Fibroblast of the aortic adventitia (primary cell): Measurements from ENCODE around the gene COX8C. TPM values are rescaled to one million over a fixed set of nuclear protein-coding genes. Genes with fewer than 3 reads are reported as not detected.

ENCODE experiments used
- DNase-seq: peaks from one replicate; pipeline ENCODE4 v3.0.0-alpha.2; 2010; ENCODE audit warnings: low read depth
- H3K4me3 ChIP-seq: 2 replicates; pipeline ENCODE4 v1.5.1; 2011; ENCODE audit warnings: low read depth, mild to moderate bottlenecking, control low read depth, low read length, moderate library complexity
- total RNA-seq: library from RNA; depleted of rRNA; stranded (reverse); fragments of >200 nt; gene quantifications from 2 replicates; pipeline ENCODE4 v1.2.3, GENCODE V29; 2012; ENCODE audit warnings: low replicate concordance
- TF ChIP-seq, protein P1 (sequence below): IDR thresholded peaks from 2 replicates; pipeline ENCODE4 v1.5.1; 2011; ENCODE audit warnings: mild to moderate bottlenecking, low read length, control low read depth, inconsistent platforms; ENCODE audit not compliant: insufficient read depth

Gene COX8C
- total RNA-seq, 1 donor: not detected

DNA sequence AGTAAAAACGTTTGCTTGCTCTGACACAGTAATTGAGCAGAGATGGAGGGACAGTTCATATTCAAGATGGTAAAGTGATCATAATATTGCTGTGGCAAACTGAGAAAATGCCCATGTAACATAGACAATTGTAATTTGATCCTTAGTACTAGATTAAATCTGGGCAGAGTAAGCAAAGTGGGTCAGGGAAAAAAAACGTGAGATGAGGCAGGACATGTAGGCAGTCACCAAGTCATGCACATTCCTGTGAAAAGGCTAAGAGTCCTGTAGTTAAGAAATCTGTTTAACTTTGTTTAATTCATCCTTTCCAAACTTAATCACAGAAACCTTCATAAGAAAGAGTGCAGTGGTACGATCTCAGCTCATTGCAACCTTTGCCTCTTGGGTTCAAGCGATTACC is 30.3 kb upstream of the COX8C start:
- no peak for DNase-seq
- TF ChIP-seq, protein P1, sequence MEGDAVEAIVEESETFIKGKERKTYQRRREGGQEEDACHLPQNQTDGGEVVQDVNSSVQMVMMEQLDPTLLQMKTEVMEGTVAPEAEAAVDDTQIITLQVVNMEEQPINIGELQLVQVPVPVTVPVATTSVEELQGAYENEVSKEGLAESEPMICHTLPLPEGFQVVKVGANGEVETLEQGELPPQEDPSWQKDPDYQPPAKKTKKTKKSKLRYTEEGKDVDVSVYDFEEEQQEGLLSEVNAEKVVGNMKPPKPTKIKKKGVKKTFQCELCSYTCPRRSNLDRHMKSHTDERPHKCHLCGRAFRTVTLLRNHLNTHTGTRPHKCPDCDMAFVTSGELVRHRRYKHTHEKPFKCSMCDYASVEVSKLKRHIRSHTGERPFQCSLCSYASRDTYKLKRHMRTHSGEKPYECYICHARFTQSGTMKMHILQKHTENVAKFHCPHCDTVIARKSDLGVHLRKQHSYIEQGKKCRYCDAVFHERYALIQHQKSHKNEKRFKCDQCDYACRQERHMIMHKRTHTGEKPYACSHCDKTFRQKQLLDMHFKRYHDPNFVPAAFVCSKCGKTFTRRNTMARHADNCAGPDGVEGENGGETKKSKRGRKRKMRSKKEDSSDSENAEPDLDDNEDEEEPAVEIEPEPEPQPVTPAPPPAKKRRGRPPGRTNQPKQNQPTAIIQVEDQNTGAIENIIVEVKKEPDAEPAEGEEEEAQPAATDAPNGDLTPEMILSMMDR: no peak
- H3K4me3 ChIP-seq: no peak overlapping the region

DNA sequence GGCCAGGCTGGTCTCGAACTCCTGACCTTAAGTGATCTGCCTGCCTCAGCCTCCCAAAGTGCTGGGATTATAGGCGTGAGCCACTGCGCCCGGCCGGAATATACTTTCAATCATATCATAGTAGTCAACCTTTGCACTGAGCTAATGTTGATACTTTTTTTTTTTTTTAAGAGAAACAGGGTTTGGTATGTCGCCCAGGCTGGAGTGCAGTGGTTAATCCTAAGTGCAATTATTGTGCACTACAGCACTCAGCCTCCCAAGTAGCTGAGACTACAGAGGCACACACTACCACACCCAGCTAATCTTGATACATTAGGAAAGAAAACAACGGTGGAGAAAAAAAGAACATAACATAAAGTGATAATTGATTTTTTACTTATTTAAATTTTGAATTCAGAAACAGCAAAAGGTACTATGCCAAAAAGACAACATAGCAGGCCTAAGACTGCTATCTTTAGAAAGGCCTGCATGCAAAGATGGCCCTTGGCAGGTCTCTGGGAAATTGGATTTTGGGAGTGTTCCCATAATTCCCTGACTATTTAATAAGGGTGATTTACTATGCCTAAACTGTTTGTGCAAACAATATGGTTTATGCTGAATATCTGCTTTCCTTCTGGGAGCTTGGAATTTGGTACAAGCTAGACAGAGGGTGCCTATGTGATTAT is 29.6 kb upstream of the COX8C start:
- TF ChIP-seq, protein P1: no peak
- no peak for DNase-seq
- no peak overlapping the region for H3K4me3 ChIP-seq

DNA sequence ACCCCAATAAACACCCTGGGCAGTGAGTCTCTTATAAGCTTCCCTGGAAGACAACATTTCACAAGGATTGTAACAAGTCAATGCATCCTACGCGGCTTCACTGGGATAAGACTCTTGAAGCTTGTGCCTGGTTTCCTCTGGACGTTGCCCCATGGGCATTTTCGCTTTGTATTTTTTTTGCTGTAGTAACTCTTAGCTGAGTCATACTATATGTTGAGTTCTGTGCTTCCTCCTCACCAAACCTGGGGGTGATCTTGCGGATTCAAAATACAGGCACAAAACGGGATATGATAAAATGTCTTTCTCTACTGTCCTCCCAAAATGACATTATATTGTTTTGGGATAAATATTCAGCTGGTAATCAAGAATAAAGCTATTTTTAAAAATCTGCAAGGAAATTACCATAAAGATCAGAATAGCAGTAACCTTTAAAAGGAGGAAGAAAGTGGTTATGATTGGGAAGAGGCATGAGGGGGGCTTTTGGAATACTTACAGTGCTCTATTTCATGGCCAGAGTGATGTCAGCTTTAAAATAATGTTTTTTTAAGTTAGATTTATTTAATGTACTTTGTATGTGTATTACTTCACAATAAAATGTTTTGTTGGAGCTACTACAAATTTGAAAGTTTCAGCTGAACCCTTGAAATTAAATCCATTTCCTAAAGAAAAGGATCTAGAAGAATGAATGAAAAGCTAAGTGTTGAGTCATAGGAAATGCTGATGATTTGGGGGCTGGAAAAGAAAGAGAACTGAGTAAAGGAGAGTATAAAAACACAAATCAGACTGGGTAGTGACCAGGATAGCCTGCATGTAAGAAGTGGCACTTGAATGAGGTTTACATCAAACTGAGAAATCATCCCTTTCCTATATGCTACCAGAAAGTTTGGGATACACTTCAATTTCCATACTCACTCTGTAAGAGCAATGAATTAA is 28.8 kb upstream of the COX8C start:
- no peak overlapping the region for H3K4me3 ChIP-seq
- peak; percentile 42 for DNase-seq
- TF ChIP-seq, protein P1: no peak

DNA sequence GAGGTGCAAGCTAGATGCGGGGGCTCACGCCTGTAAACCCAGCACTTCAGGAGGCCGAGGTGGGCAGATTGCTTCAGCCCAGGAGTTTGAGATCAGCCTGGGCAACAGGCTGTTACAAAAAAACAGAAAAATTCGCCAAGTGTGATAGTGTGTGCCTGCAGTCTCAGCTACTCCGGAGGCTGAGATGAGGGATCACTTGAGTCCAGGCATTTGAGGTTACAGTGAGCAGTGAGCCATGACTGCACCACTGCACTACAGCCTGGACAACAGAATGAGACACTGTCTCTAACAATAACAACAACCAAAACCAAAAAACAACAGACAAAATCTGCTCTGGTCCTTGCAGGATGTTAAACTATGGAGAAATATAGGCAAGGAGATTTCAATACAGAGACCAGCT is 28.1 kb upstream of the COX8C start:
- no peak for DNase-seq
- TF ChIP-seq, protein P1: no peak

DNA sequence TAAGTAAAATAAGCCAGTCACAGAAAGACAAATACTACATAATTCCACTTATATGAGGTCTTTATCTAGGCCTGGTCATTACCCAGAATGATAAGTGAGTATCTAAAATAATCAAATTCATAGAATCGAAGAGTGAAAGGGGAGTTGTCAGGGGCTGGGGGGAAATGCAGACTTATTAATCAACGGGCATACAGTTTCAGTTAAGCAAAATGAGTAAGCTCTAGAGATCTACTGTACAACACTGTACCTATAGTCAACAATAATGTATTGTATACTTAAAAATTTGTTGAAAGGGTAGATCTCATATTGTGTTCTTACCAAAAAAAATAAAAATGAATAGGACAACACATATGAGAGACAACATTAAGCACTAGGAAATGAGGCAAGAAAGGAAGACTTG is 27.5 kb upstream of the COX8C start:
- no peak for DNase-seq
- TF ChIP-seq, protein P1: no peak
- H3K4me3 ChIP-seq: no peak overlapping the region

More for the DNA sequence above, 28.1 kb upstream of the COX8C start:
- no peak overlapping the region for H3K4me3 ChIP-seq

DNA sequence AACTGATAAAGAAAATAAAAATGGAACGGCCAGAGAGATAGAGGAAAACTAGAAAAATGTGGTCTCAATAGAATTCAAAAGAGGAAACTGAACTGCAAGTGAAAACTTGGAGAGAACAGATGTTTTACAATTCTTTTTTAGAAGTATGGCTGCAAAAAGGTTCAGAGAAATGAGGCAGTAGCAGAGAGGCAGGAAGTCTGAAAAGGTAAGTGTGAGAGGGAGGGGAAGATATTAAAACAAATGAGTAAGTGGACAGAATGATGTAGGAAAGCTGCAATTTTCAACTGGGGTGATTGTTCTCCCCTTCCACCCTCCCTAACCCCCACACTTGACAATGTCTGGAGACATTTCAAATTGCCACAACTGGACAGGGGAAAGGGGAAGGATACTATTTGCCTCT is 27.0 kb upstream of the COX8C start:
- TF ChIP-seq, protein P1: no peak
- H3K4me3 ChIP-seq: no peak overlapping the region
- no peak for DNase-seq
